ENCODE results near the gene SMARCA1. TPM values are rescaled to one million over a fixed set of nuclear protein-coding genes. Genes with fewer than 3 reads are reported as not detected.
A peak's percentile ranks its signal among the peaks of the same experiment; 100 is the strongest.
"Not testable (repeated sequence)": the region's sequence is repeated elsewhere in the genome, so short reads cannot be mapped to it uniquely, and the experiment has no call there.

SMARCA1 gene
- not detected for total RNA-seq

- no peaks in the 10 kb centered on the region for H3K36me3 Mint-ChIP-seq
- ATAC-seq, result peak in 1 of 2 donors; percentile 45
- H3K4me3 Mint-ChIP-seq, result peak within 1 kb of the TSS; percentile 79
- H3K27ac Mint-ChIP-seq, result no peak within 1 kb of the TSS
- H3K27me3 Mint-ChIP-seq, result peaks cover 21 to 22% of the 10 kb centered on the region in 2 donors
- H3K4me1 Mint-ChIP-seq (ENCODE audit: low read depth in 2 of 2), result peaks cover 5 to 6% of the 10 kb centered on the region in 2 donors
- H3K9me3 Mint-ChIP-seq, result no peaks in the 10 kb centered on the region
- DNase-seq (ENCODE audit: low spot score), result no peak
These were observed at the start of gene SMARCA1 for GRCh38 chrX:129523079-129523911. Gene SMARCA1 (minus strand): TSS chrX:129523490. CDS start chrX:129523370, 120 bp downstream.

GRCh38 chrX:129572422-129572821 is 49.1 kb upstream of the SMARCA1 start:
- DNase-seq (ENCODE audit: low spot score) (no peak), ATAC-seq (no peak)
- H3K4me1 Mint-ChIP-seq (ENCODE audit: low read depth in 2 of 2), result no peaks in the 10 kb centered on the region
- no peak overlapping the region for H3K4me3 Mint-ChIP-seq
- H3K36me3 Mint-ChIP-seq, result no peaks in the 10 kb centered on the region
- H3K27me3 Mint-ChIP-seq, result peaks cover 0 to 6% of the 10 kb centered on the region in 2 donors
- H3K27ac Mint-ChIP-seq, result no peak overlapping the region
- H3K9me3 Mint-ChIP-seq, result no peaks in the 10 kb centered on the region

GRCh38 chrX:129568349-129568748 is 45.1 kb upstream of the SMARCA1 start:
- DNase-seq (ENCODE audit: low spot score), result no peak
- no peak for ATAC-seq
- H3K4me1 Mint-ChIP-seq (ENCODE audit: low read depth in 2 of 2), result peaks cover 7 to 8% of the 10 kb centered on the region in 2 donors
- H3K27me3 Mint-ChIP-seq, result peaks cover 0 to 6% of the 10 kb centered on the region in 2 donors
- H3K9me3 Mint-ChIP-seq, result no peaks in the 10 kb centered on the region
- no peak overlapping the region for H3K27ac Mint-ChIP-seq
- H3K36me3 Mint-ChIP-seq, result no peaks in the 10 kb centered on the region
- no peak overlapping the region for H3K4me3 Mint-ChIP-seq

GRCh38 chrX:129566073-129566472 is 42.8 kb upstream of the SMARCA1 start:
- Mint-ChIP-seq H3K9me3 (no peaks in the 10 kb centered on the region), H3K4me3 (no peak overlapping the region), H3K36me3 (peaks cover 4% of the 10 kb centered on the region), H3K27me3 (peaks cover 0 to 11% of the 10 kb centered on the region in 2 donors), H3K4me1 (ENCODE audit: low read depth in 2 of 2) (peaks cover 7 to 8% of the 10 kb centered on the region in 2 donors), H3K27ac (no peak overlapping the region)
- ATAC-seq (no peak), DNase-seq (ENCODE audit: low spot score) (no peak)

- Mint-ChIP-seq H3K4me1 (ENCODE audit: low read depth in 2 of 2) (peaks cover 7 to 8% of the 10 kb centered on the region in 2 donors), H3K36me3 (peaks cover 4% of the 10 kb centered on the region), H3K9me3 (no peaks in the 10 kb centered on the region), H3K27me3 (peaks cover 0 to 11% of the 10 kb centered on the region in 2 donors), H3K4me3 (no peak overlapping the region), H3K27ac (no peak overlapping the region)
- ATAC-seq (no peak), DNase-seq (ENCODE audit: low spot score) (no peak)
These were observed 41.9 kb upstream of the SMARCA1 start for GRCh38 chrX:129565046-129565650.

GRCh38 chrX:129564345-129564744 is 41.1 kb upstream of the SMARCA1 start:
- not testable (repeated sequence) for H3K27ac Mint-ChIP-seq; DNase-seq (ENCODE audit: low spot score); H3K9me3 Mint-ChIP-seq; H3K27me3 Mint-ChIP-seq; H3K36me3 Mint-ChIP-seq; H3K4me3 Mint-ChIP-seq; H3K4me1 Mint-ChIP-seq (ENCODE audit: low read depth in 2 of 2); ATAC-seq

- no peak for DNase-seq (ENCODE audit: low spot score)
- Mint-ChIP-seq H3K4me1 (ENCODE audit: low read depth in 2 of 2) (peaks cover 7 to 8% of the 10 kb centered on the region in 2 donors), H3K4me3 (no peak overlapping the region), H3K9me3 (no peaks in the 10 kb centered on the region), H3K36me3 (peaks cover 4% of the 10 kb centered on the region), H3K27me3 (peaks cover 0 to 7% of the 10 kb centered on the region in 2 donors), H3K27ac (no peak overlapping the region)
- no peak for ATAC-seq
These were observed 38.2 kb upstream of the SMARCA1 start for GRCh38 chrX:129561453-129561852.

- no peaks in the 10 kb centered on the region for H3K4me1 Mint-ChIP-seq (ENCODE audit: low read depth in 2 of 2)
- no peak overlapping the region for H3K4me3 Mint-ChIP-seq
- DNase-seq (ENCODE audit: low spot score), result no peak
These were observed 36.5 kb upstream of the SMARCA1 start for GRCh38 chrX:129559783-129560182.

GRCh38 chrX:129557844-129558480 is 34.7 kb upstream of the SMARCA1 start:
- Mint-ChIP-seq H3K4me3 (no peak overlapping the region), H3K4me1 (ENCODE audit: low read depth in 2 of 2) (no peaks in the 10 kb centered on the region), H3K9me3 (no peaks in the 10 kb centered on the region), H3K36me3 (peaks cover 4% of the 10 kb centered on the region), H3K27me3 (peaks cover 0 to 7% of the 10 kb centered on the region in 2 donors), H3K27ac (no peak overlapping the region)
- DNase-seq (ENCODE audit: low spot score) (no peak), ATAC-seq (no peak)

More at GRCh38 chrX:129559783-129560182, 36.5 kb upstream of the SMARCA1 start:
- Mint-ChIP-seq H3K36me3 (peaks cover 4% of the 10 kb centered on the region), H3K9me3 (no peaks in the 10 kb centered on the region), H3K27ac (no peak overlapping the region), H3K27me3 (peaks cover 0 to 7% of the 10 kb centered on the region in 2 donors)
- no peak for ATAC-seq

GRCh38 chrX:129556806-129557315 is 33.6 kb upstream of the SMARCA1 start:
- H3K4me1 Mint-ChIP-seq (ENCODE audit: low read depth in 2 of 2), result no peaks in the 10 kb centered on the region
- H3K27me3 Mint-ChIP-seq, result peaks cover 0 to 3% of the 10 kb centered on the region in 2 donors
- no peak for ATAC-seq
- H3K4me3 Mint-ChIP-seq, result no peak overlapping the region
- H3K27ac Mint-ChIP-seq, result no peak overlapping the region
- no peak for DNase-seq (ENCODE audit: low spot score)
- H3K9me3 Mint-ChIP-seq, result no peaks in the 10 kb centered on the region
- no peaks in the 10 kb centered on the region for H3K36me3 Mint-ChIP-seq

GRCh38 chrX:129554816-129555215 is 31.5 kb upstream of the SMARCA1 start:
- ATAC-seq; H3K9me3 Mint-ChIP-seq; DNase-seq (ENCODE audit: low spot score); H3K4me3 Mint-ChIP-seq; H3K27me3 Mint-ChIP-seq; H3K36me3 Mint-ChIP-seq; H3K27ac Mint-ChIP-seq; H3K4me1 Mint-ChIP-seq (ENCODE audit: low read depth in 2 of 2): not testable (repeated sequence)

GRCh38 chrX:129553619-129554288 is 30.5 kb upstream of the SMARCA1 start:
- H3K27me3 Mint-ChIP-seq, result peaks cover 0 to 6% of the 10 kb centered on the region in 2 donors
- no peaks in the 10 kb centered on the region for H3K9me3 Mint-ChIP-seq
- no peaks in the 10 kb centered on the region for H3K36me3 Mint-ChIP-seq
- H3K27ac Mint-ChIP-seq, result no peak overlapping the region
- no peaks in the 10 kb centered on the region for H3K4me1 Mint-ChIP-seq (ENCODE audit: low read depth in 2 of 2)
- no peak for ATAC-seq
- H3K4me3 Mint-ChIP-seq, result no peak overlapping the region
- no peak for DNase-seq (ENCODE audit: low spot score)

GRCh38 chrX:129549124-129549523 is 25.8 kb upstream of the SMARCA1 start:
- Mint-ChIP-seq H3K27me3 (peaks cover 0 to 6% of the 10 kb centered on the region in 2 donors), H3K9me3 (no peaks in the 10 kb centered on the region), H3K4me1 (ENCODE audit: low read depth in 2 of 2) (no peaks in the 10 kb centered on the region), H3K27ac (no peak overlapping the region), H3K4me3 (no peak overlapping the region), H3K36me3 (no peaks in the 10 kb centered on the region)
- no peak for ATAC-seq
- DNase-seq (ENCODE audit: low spot score), result no peak
